Caki2 (cell line): ENCODE data around the gene SLC22A4. TPM values are rescaled to one million over a fixed set of nuclear protein-coding genes. Genes with fewer than 3 reads are reported as not detected.

ENCODE experiments used
- DNase-seq: peaks from one replicate; pipeline ENCODE4 v3.0.0-alpha.2; 2015; ENCODE audit warnings: low read depth
- in situ Hi-C: cut with HindIII; loops from 2 replicates; pipeline ENCODE4 v1.10.0; 2016; ENCODE audit warnings: low sequenced_read_pairs, low pct_unique_long_range_greater_than_20kb, mixed read lengths
- total RNA-seq: library from RNA; depleted of rRNA; stranded (reverse); fragments of >200 nt; shearing (Covaris generic); gene quantifications from 2 replicates; pipeline ENCODE4 v1.2.3, GENCODE V29; 2014; ENCODE audit warnings: low replicate concordance

Gene SLC22A4
- total RNA-seq, 1 experiment from 2014 or later = not detected

DNA sequence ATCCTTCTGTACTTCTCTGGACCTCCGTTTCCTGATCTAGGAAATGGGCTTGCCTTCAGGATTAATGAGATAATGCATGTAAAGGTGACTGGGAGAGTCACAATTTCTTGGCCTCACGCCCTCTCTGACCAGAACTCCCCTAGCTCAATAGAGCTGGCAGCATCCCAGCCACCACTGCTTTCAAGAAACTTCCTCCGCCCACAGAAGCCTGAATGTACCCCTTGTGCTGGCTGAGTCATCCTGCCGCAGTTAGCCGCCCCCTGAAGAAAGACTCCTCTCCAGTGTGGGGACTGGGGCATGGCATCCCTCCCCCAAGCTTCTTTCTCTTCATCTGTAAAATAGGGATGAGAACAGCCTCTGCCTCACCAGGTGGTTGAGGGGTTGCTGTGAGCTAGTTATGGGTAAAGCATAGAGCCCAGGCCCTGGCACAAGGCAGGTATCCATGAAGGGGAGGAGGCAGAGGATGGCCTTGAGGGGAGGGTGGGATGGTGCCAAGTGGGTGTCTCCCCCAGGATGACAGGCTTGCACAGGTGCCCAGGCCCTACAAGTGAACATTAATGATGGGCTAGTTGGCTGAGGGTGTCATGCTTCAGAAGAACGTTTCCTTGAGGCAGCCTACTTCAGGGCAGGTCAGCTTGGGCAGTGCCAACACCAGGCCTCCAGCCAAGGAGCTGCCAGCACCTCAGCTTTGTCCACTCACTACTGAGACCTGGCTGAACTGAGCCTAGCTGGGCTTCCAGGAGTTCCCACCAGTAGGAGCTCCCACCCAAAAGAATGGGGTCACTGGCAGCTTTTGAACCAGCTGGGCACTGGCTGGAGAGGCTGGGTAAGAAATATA lies 33.3 kb upstream of the SLC22A4 start:
- peak; percentile 40 for DNase-seq
- in situ Hi-C loops = no loop called here

DNA sequence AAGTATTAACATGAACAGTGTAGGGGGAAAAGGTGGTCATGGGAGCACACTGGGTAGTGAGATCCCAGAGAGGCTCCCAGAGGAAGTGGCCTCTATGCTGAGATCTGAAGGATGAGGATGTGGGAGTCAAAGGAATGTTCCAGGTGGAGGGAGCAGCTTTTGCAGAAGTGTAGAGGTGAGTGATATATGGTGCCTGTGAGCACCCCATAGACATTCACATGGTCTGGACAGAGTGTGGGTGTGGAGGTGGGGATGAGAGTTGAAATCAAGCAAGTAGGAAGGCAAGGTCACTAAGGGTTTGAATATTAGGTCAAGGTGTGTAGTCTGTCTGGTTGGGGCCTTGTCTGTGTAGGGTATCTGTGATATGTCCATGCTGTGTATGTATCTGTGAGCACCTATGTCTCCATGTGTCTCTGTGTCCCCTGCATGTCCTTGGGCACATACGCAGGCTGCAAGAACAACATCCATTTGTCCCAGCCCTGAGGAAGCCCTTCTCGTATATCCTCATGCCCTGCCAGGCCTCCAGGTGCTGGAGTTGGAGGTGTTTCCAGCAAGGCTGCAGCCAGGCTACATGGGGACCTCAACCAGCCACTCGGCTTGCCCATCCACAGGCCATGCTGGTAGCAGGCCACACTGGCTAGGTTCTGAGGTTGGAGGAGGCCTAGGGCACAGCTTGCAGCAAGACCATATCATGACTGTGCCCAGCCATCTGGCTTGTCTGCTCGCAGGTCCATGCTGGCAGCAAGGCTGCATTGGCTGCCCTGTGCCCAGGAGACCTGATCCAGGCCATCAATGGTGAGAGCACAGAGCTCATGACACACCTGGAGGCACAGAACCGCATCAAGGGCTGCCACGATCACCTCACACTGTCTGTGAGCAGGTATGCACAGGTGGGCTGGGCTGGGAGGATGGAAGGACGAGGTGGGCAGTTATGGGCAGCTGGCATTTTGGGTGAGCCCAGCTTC lies 32.0 kb upstream of the SLC22A4 start:
- in situ Hi-C loops = no loop called here

GRCh38 chr5:132262882-132263547 lies 31.2 kb upstream of the SLC22A4 start:
- in situ Hi-C loops = no loop called here
- no peak for DNase-seq

More for the DNA sequence above, 32.0 kb upstream of the SLC22A4 start:
- no peak for DNase-seq

- in situ Hi-C loops = no loop called here
- DNase-seq = peak; percentile 54
These were observed 30.5 kb upstream of the SLC22A4 start for GRCh38 chr5:132263548-132264261.

GRCh38 chr5:132264546-132265335 lies 29.5 kb upstream of the SLC22A4 start:
- no peak for DNase-seq
- in situ Hi-C loops = no loop called here

DNA sequence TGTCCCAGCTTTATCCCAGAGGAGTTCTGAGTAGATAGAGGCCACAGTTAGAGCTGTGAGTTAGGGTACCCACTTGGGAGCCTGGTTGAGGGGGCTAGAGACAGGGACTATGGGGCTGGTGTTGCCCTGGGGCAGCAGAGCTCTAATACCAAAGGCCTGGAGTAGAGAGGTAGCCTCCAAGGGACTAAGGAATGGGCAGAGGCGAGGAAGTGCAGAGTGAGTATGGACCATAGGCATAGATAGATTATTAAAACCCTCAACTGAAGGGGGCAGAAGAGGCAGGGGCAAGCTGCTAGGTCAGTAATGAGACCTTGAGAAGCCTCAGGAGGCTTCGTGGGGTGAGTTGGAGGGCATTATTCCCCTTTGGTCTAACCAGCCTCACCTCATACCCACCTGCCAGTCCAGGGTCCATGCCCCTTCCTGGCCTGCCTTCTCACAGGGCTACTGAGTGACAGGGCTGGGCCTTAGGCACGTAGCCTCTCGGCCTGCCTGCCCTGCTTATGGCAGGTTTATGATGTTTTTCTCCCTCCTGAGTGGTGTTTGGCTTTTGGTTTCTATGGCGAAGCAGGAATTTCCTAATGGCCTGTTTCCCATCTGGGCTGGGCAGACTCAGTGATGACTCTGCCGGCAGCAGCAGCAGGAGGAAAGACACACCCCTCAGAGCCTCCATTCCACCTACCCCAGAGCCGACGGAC lies 28.7 kb upstream of the SLC22A4 start:
- in situ Hi-C loops = no loop called here
- peak; percentile 90 for DNase-seq

GRCh38 chr5:132266031-132266835 lies 28.0 kb upstream of the SLC22A4 start:
- no peak for DNase-seq
- in situ Hi-C loops = no loop called here

DNA sequence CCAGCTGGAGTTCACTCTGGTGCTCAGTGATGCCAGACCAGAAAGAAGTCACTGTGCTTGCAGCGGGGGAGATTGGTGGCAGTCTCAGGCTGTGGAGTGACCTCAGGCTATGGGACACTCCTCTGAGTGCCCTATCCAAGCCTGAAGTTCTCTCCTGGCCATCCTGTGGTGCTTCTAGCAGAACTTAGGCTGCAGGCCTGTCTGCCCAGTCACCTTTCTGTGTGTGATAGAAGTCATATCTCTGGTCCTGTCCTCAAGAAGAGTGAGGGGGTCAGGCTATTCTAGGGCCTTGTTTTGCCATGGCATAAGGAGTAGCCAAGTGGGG lies 27.4 kb upstream of the SLC22A4 start:
- in situ Hi-C loops = no loop called here

DNA sequence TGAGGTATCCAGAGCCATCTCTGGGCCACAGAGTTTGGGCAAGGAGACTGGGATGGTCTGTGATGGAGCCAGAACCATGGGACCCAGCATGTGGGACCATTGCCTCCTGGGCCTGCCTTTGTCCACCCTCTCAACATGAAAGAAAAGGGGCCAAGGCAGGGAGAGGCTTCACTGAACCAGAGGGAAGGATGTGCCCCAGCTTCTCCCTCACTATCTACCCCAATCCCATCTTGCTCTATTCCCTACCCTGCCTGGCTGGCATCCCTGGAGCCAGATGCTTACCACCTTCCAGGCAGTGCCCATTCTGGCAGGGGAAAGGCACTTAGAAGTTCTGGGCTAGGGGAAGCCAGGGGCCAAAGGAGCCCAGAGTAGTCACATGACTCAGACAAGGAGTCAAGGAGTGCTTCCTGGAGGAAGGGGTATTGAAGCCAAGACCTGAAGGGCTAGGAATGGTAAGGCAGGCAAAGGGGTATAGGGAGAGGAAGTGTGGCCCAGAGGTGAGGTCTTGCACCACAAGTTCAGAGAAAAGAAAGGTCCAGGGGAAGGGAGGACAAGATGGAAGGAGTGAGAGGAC lies 26.9 kb upstream of the SLC22A4 start:
- in situ Hi-C loops = no loop called here
- no peak for DNase-seq

More for the DNA sequence above, 27.4 kb upstream of the SLC22A4 start:
- DNase-seq = no peak

GRCh38 chr5:132267931-132268768 lies 26.0 kb upstream of the SLC22A4 start:
- in situ Hi-C loops = no loop called here
- DNase-seq = no peak

DNA sequence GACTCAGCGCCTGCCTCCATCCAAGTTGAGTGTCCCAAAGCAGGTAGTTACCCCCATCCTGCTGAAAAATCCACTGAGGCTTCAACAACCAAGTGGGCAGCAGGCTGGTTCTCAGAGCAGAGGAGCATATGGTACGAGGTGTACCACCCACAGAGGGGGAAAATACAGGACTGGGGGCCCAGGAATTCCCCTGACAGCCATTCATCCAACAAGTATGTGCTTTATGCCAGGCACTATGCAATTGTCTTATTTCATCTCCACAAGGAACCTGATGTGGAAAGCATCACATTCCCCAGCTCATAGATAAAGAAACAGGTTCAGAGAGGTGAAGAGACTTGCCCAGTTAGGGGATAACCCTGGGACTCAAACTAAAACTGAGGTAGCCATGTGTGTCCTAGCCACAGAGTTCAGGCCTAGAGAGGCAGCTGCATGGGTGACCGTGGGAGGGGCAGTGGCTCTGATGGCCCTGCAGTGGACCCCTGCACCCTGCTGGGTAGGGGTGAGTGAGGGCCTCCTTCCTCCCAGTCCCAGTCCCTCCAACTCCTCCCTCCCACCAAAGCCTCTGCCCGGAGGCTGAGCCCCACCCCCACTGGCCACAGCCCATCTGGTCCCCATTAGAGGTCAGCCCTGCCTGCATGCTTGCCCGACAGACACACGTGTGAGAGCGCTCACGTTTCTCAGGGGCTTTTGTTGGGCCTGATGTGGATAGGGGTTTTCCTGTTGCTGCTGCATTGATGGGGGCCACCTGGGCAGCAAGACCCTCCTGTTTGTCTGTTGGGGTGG lies 25.2 kb upstream of the SLC22A4 start:
- DNase-seq = peak; percentile 53
- in situ Hi-C loops = no loop called here

DNA sequence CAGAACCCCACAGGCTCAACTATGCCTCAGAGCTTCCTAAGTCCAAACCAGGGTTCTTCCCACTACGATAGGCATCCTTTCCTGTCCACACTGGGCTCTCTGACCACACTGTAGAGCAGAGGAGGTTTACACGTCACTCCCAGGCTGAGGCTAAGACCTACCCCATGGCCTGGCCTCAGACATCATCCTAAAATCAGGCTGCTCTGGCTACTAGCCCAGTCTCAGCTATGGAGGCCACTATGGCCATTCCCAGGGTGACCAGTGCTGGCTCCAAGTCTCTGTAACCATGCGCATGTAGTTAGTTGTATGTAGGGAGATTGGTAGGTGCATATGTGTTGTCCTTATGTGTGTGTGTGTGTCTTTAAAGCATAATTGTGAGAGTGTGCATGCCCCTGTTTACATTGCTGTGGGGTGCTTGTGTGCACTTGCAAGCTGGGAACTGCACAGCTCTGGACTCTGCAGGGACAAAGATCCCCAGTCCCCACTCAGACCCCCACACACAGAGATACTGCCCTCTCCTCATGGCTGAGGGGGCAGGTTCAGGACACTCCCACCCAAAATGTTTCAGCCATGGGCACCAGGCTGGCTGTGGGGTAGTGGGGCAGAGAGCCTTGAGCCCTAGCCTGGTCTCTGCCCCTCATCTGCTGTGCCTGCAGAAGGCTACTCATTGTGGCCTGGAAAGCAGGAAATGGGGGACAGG lies 24.4 kb upstream of the SLC22A4 start:
- in situ Hi-C loops = loop anchor here (10.0 kb wide), 1 partner anchor 65 kb away; no protein-coding TSS in a partner anchor
- DNase-seq = no peak

DNA sequence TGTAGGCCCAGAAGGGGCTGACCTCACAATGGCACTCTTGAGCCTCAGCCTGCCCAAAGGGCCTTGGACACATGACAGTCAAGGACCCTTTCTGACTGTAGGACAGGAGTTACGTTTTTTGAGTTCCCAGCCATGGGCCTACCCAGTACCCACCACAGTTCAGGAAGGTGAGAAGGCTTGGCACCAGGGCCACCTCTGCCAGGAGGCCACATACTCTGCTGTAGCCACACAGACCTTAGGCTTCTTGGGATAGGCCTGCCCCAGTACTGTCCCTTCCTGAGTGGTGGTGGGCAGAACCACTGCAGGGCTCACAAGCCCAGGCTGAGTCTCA lies 23.9 kb upstream of the SLC22A4 start:
- in situ Hi-C loops = loop anchor here (10.0 kb wide), 1 partner anchor 65 kb away; no protein-coding TSS in a partner anchor
- DNase-seq = no peak

GRCh38 chr5:132270706-132271105 lies 23.5 kb upstream of the SLC22A4 start:
- in situ Hi-C loops = loop anchor here (10.0 kb wide), 1 partner anchor 64 kb away; no protein-coding TSS in a partner anchor
- DNase-seq = no peak
